ENCODE measurements around the gene EHF.

The EHF gene

GRCh38 chr11:34632105-34632791 is 11.4 kb downstream of the EHF start (continued):
- TF ChIP-seq PATZ1 (CRISPR knock-in tag; IDR thresholded peaks at IDR 0.05; ENCODE audit: borderline replicate concordance) = no peak
- TF ChIP-seq ESRRG (CRISPR knock-in tag; IDR thresholded peaks at IDR 0.05) = no peak
- no peak for TF ChIP-seq TOX (CRISPR knock-in tag; IDR thresholded peaks at IDR 0.05; ENCODE audit: borderline replicate concordance)
- TF ChIP-seq CSDC2 (CRISPR knock-in tag; IDR thresholded peaks at IDR 0.05) = no peak
- no peak for TF ChIP-seq TSHZ2 (CRISPR knock-in tag; IDR thresholded peaks at IDR 0.05)
- no peak for TF ChIP-seq ZNF8 (CRISPR knock-in tag; IDR thresholded peaks at IDR 0.05)

- TF ChIP-seq TSHZ2 (CRISPR knock-in tag; IDR thresholded peaks at IDR 0.05) (no peak), ARNTL (CRISPR knock-in tag; IDR thresholded peaks at IDR 0.05; ENCODE audit: borderline replicate concordance, low read depth) (no peak), TCF4 (CRISPR knock-in tag; IDR thresholded peaks at IDR 0.05; ENCODE audit: borderline replicate concordance) (no peak), ISL1 (CRISPR knock-in tag; IDR thresholded peaks at IDR 0.05) (no peak)
- no peak for ATAC-seq
These were observed 12.7 kb downstream of the EHF start for GRCh38 chr11:34633640-34633989.

- ATAC-seq = no peak
- TF ChIP-seq ZFP30 (CRISPR knock-in tag; IDR thresholded peaks at IDR 0.05) = no peak
- no peak for TF ChIP-seq ZFP3 (CRISPR knock-in tag; IDR thresholded peaks at IDR 0.05)
- no peak for TF ChIP-seq CSDC2 (CRISPR knock-in tag; IDR thresholded peaks at IDR 0.05)
- TF ChIP-seq SNAI2 (CRISPR knock-in tag; IDR thresholded peaks at IDR 0.05) = no peak
- TF ChIP-seq BACH2 (CRISPR knock-in tag; IDR thresholded peaks at IDR 0.05; ENCODE audit: borderline replicate concordance) = no peak
- TF ChIP-seq ZNF565 (CRISPR knock-in tag; conservative IDR thresholded peaks at IDR 0.05; ENCODE audit: low read depth) = no peak
- no peak for TF ChIP-seq CSRNP3 (CRISPR knock-in tag; IDR thresholded peaks at IDR 0.05)
- TF ChIP-seq TCF4 (CRISPR knock-in tag; IDR thresholded peaks at IDR 0.05; ENCODE audit: borderline replicate concordance) = no peak
These were observed 13.2 kb downstream of the EHF start for GRCh38 chr11:34633990-34634693.

GRCh38 chr11:34634694-34635062 is 13.8 kb downstream of the EHF start:
- TF ChIP-seq POU6F1 (CRISPR knock-in tag; IDR thresholded peaks at IDR 0.05; ENCODE audit: borderline replicate concordance, low read depth) = no peak
- no peak for TF ChIP-seq ZFP30 (CRISPR knock-in tag; IDR thresholded peaks at IDR 0.05)
- no peak for TF ChIP-seq ZC3H10 (CRISPR knock-in tag; IDR thresholded peaks at IDR 0.05)
- no peak for TF ChIP-seq TOX (CRISPR knock-in tag; IDR thresholded peaks at IDR 0.05; ENCODE audit: borderline replicate concordance)
- TF ChIP-seq ESRRG (CRISPR knock-in tag; IDR thresholded peaks at IDR 0.05) = no peak
- no peak for TF ChIP-seq ZNF70 (CRISPR knock-in tag; IDR thresholded peaks at IDR 0.05)
- ATAC-seq = no peak
